Measurements from ENCODE around the gene PCID2. TPM values are rescaled to one million over a fixed set of nuclear protein-coding genes. Genes with fewer than 3 reads are reported as not detected.

The PCID2 gene
- total and polyA plus RNA-seq, 2 of the 13 experiments (the other 11 are each of a cell fraction or from before 2014, with no cell fraction given): 65.0 to 111 TPM

DNA sequence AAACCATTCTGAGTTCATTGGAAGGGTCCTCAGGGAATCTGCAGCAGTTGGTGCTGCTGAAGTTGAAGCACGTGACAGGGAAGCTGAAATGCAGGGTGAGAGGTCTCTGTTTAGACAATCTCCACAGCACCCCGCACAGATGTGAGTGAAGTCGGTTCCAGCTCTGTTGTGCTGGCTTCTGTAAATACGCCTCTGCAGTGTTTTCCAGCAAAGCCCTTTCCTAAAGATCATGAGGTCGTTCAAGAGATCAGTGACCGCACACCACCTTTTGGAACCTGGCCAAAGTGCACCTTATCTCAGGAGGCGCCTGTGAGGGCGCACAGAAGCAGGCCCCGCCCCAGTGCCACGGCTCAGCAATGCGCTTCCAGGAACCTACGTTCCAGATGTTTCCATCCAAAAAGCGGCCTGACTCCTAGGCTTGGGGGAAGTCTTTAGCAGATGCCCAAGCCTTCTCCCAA lies 11.7 kb upstream of the PCID2 start (continued):
- no peak for TF ChIP-seq GLI4 (CRISPR knock-in tag; IDR thresholded peaks at IDR 0.05; ENCODE audit: borderline replicate concordance)
- no peak for TF ChIP-seq MBNL3 (CRISPR knock-in tag; conservative IDR thresholded peaks at IDR 0.05)
- TF ChIP-seq, protein P1, sequence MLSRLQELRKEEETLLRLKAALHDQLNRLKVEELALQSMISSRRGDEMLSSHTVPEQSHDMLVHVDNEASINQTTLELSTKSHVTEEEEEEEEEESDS (CRISPR knock-in tag; IDR thresholded peaks at IDR 0.05; ENCODE audit: borderline replicate concordance): no peak
- no peak for TF ChIP-seq ZNF547 (CRISPR knock-in tag; IDR thresholded peaks at IDR 0.05)
- TF ChIP-seq TRIM22 (IDR thresholded peaks at IDR 0.05): no peak
- TF ChIP-seq ZNF761 (CRISPR knock-in tag; conservative IDR thresholded peaks at IDR 0.05): no peak
- TF ChIP-seq SP5 (CRISPR knock-in tag; IDR thresholded peaks at IDR 0.05; ENCODE audit: borderline replicate concordance, low read depth): peak; percentile 16; the same call in 1 of the 2 replicates
- TF ChIP-seq, protein P2, sequence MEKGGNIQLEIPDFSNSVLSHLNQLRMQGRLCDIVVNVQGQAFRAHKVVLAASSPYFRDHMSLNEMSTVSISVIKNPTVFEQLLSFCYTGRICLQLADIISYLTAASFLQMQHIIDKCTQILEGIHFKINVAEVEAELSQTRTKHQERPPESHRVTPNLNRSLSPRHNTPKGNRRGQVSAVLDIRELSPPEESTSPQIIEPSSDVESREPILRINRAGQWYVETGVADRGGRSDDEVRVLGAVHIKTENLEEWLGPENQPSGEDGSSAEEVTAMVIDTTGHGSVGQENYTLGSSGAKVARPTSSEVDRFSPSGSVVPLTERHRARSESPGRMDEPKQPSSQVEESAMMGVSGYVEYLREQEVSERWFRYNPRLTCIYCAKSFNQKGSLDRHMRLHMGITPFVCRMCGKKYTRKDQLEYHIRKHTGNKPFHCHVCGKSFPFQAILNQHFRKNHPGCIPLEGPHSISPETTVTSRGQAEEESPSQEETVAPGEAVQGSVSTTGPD (CRISPR knock-in tag; IDR thresholded peaks at IDR 0.05): no peak; the same call in 1 of the 2 replicates
- no peak for TF ChIP-seq YEATS2 (CRISPR knock-in tag; IDR thresholded peaks at IDR 0.05; ENCODE audit: borderline replicate concordance)
- TF ChIP-seq TIGD3 (CRISPR knock-in tag; IDR thresholded peaks at IDR 0.05; ENCODE audit: borderline replicate concordance): no peak
- no peak for TF ChIP-seq HMGXB4 (CRISPR knock-in tag; IDR thresholded peaks at IDR 0.05; ENCODE audit: borderline replicate concordance in 1 of 2, low read depth in 1 of 2)
- TF ChIP-seq ZNF496 (CRISPR knock-in tag; IDR thresholded peaks at IDR 0.05; ENCODE audit: insufficient replicate concordance): no peak
- peak; percentile 90 for TF ChIP-seq PITX1 (CRISPR knock-in tag; IDR thresholded peaks at IDR 0.05)
- TF ChIP-seq, protein P3, sequence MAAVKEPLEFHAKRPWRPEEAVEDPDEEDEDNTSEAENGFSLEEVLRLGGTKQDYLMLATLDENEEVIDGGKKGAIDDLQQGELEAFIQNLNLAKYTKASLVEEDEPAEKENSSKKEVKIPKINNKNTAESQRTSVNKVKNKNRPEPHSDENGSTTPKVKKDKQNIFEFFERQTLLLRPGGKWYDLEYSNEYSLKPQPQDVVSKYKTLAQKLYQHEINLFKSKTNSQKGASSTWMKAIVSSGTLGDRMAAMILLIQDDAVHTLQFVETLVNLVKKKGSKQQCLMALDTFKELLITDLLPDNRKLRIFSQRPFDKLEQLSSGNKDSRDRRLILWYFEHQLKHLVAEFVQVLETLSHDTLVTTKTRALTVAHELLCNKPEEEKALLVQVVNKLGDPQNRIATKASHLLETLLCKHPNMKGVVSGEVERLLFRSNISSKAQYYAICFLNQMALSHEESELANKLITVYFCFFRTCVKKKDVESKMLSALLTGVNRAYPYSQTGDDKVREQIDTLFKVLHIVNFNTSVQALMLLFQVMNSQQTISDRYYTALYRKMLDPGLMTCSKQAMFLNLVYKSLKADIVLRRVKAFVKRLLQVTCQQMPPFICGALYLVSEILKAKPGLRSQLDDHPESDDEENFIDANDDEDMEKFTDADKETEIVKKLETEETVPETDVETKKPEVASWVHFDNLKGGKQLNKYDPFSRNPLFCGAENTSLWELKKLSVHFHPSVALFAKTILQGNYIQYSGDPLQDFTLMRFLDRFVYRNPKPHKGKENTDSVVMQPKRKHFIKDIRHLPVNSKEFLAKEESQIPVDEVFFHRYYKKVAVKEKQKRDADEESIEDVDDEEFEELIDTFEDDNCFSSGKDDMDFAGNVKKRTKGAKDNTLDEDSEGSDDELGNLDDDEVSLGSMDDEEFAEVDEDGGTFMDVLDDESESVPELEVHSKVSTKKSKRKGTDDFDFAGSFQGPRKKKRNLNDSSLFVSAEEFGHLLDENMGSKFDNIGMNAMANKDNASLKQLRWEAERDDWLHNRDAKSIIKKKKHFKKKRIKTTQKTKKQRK (IDR thresholded peaks at IDR 0.05; ENCODE audit: low read length): no peak
- TF ChIP-seq ZNF451 (CRISPR knock-in tag; IDR thresholded peaks at IDR 0.05): no peak
- TF ChIP-seq ZNF792 (CRISPR knock-in tag; IDR thresholded peaks at IDR 0.05): no peak
- TF ChIP-seq CHD2 (IDR thresholded peaks at IDR 0.05; ENCODE audit: low read depth, low read length): no peak
- TF ChIP-seq NFE2L1 (CRISPR knock-in tag; IDR thresholded peaks at IDR 0.05; ENCODE audit: borderline replicate concordance): no peak
- TF ChIP-seq ZNF775 (CRISPR knock-in tag; IDR thresholded peaks at IDR 0.05; ENCODE audit: borderline replicate concordance): no peak

Measured in HepG2 (cell line).